GM19463 (cell line): Measurements from ENCODE around the gene TMEM51.

Experiments
- ATAC-seq: cut with Tn5 transposase; IDR thresholded peaks from one replicate; pipeline ENCODE4 v1.9.1; 2021; ENCODE audit warnings: mild to moderate bottlenecking, moderate library complexity; ENCODE audit not compliant: unreplicated experiment

Gene TMEM51

GRCh38 chr1:15242766-15243165, 89.2 kb downstream of the TMEM51 start:
- ATAC-seq, result no peak

GRCh38 chr1:15243275-15244043, 89.9 kb downstream of the TMEM51 start:
- ATAC-seq, result no peak

- no peak for ATAC-seq
Measured at GRCh38 chr1:15244813-15245212, 91.3 kb downstream of the TMEM51 start.

- ATAC-seq, result no peak
Measured at GRCh38 chr1:15245593-15246360, 92.2 kb downstream of the TMEM51 start.

- no peak for ATAC-seq
Measured at GRCh38 chr1:15246960-15247614, 93.5 kb downstream of the TMEM51 start, which contains the start of gene FHAD1. TSS of gene FHAD1 (plus strand) at chr1:15247223. CDS start at chr1:15251785, 4,562 bp downstream.

GRCh38 chr1:15248216-15248615, 94.7 kb downstream of the TMEM51 start:
- ATAC-seq, result no peak

- ATAC-seq, result no peak
Measured at GRCh38 chr1:15249081-15249480, 95.5 kb downstream of the TMEM51 start.

- ATAC-seq, result no peak
Measured at GRCh38 chr1:15251857-15252835, 98.6 kb downstream of the TMEM51 start.

GRCh38 chr1:15254559-15254958, 101.0 kb downstream of the TMEM51 start:
- ATAC-seq, result no peak

GRCh38 chr1:15255582-15256149, 102.1 kb downstream of the TMEM51 start:
- no peak for ATAC-seq

- ATAC-seq, result no peak
Measured at GRCh38 chr1:15256584-15256983, 103.0 kb downstream of the TMEM51 start.

GRCh38 chr1:15257309-15257708, 103.8 kb downstream of the TMEM51 start:
- ATAC-seq, result no peak

- ATAC-seq, result no peak
Measured at GRCh38 chr1:15258833-15259621, 105.5 kb downstream of the TMEM51 start.

- no peak for ATAC-seq
Measured at GRCh38 chr1:15259622-15260007, 106.1 kb downstream of the TMEM51 start.

GRCh38 chr1:15260418-15261154, 107.0 kb downstream of the TMEM51 start:
- ATAC-seq, result no peak

GRCh38 chr1:15261155-15262002, 107.8 kb downstream of the TMEM51 start:
- ATAC-seq, result no peak

GRCh38 chr1:15262003-15262377, 108.4 kb downstream of the TMEM51 start:
- no peak for ATAC-seq

GRCh38 chr1:15262706-15263105, 109.2 kb downstream of the TMEM51 start:
- ATAC-seq, result no peak
